GM19035 (cell line): Measurements from ENCODE around the gene HAUS5.

Experiments
- ATAC-seq: cut with Tn5 transposase; IDR thresholded peaks from one replicate; pipeline ENCODE4 v1.9.1; 2021; ENCODE audit not compliant: unreplicated experiment

Gene HAUS5

DNA sequence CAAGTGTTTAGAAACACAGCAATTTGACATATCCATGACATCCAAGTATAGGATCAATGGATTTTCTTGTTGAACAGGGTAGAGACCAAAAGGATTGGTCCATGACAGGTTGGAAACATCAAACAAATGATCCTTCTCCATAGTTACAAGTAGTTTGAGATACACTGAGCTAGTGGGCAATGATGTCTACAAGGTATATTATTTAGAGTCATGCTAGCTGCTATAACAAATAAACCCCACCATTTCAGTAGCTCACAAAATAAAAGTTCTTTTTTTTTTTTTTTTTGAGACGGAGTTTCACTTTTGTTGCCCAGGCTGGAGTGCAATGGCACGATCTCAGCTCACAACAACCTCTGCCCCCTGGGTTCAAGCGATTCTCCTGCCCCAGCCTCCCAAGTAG lies 4.9 kb upstream of the HAUS5 start:
- no peak for ATAC-seq

- ATAC-seq: no peak
Measured at GRCh38 chr19:35608251-35608650, 4.3 kb upstream of the HAUS5 start.

- no peak for ATAC-seq
Measured at GRCh38 chr19:35609851-35610353, 2.6 kb upstream of the HAUS5 start.

- ATAC-seq: no peak
Measured at GRCh38 chr19:35612224-35612558, 344 bp upstream of the HAUS5 start.

DNA sequence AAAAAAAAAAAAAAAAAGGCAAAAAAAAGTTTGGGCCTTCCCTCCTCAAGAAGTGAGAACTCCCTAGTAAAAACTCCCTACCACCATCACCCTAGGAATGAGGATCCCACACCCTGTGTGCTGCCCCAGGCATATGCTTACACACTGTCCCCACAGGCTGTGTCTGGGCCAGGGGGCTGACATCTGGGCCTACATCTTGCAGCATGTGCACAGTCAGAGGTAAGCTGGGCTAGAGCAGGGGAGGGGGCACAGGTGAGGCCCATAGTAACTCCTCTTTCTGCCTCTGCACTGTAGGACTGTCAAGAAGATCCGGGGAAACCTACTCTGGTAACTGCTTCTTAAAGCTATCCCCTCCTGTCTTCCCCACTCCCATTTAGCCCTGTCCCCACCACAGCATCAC lies 1.0 kb downstream of the HAUS5 start:
- no peak for ATAC-seq

DNA sequence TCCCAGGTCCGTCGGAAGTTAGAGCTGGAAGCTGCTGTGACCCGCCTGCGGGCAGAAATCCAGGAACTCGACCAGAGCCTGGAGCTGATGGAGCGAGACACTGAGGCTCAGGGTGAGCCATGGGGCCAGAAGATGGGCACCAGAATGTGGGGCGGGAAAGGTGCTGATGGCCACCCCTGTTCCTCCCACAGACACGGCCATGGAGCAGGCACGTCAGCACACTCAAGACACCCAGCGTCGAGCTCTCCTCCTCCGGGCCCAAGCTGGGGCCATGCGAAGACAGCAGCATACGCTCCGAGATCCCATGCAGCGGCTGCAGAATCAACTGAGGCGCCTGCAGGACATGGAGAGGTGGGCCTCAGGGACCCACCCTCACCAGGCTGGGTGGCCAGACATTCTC lies 2.5 kb downstream of the HAUS5 start:
- no peak for ATAC-seq

DNA sequence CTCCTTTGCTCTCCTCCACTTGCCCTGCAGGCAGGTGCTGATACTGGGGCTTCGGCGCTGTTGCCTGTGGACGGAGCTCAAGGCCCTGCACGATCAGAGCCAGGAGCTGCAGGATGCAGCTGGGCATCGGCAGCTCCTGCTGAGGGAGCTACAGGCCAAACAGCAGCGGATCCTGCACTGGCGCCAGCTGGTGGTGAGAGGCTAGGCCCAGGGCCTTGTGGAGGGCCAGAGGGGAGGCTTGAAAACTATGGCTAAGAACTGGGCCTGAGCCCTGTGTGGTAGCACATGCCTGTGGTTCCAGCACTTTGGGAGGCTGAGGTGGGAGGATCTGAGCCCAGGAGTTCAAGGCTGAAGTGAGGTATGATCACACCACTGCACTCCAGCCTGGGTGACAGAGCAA lies 6.3 kb downstream of the HAUS5 start:
- ATAC-seq: no peak

- no peak for ATAC-seq
Measured at GRCh38 chr19:35619290-35619923, 6.9 kb downstream of the HAUS5 start.

DNA sequence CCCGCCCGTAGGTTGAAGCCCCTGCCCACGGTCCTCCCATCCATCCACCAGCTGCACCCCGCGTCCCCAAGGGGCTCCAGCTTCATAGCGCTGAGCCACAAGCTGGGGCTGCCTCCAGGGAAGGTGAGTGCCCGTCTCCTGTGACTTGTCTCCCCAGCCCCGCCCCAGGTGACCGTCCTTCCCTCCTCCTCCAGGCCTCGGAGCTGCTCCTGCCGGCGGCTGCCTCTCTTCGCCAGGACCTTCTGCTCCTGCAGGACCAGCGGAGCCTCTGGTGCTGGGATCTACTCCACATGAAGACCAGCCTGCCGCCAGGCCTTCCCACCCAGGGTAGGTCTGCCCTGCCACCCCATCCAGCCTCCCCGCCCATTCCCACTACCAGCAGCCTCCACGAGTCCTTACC lies 7.5 kb downstream of the HAUS5 start:
- ATAC-seq: no peak

DNA sequence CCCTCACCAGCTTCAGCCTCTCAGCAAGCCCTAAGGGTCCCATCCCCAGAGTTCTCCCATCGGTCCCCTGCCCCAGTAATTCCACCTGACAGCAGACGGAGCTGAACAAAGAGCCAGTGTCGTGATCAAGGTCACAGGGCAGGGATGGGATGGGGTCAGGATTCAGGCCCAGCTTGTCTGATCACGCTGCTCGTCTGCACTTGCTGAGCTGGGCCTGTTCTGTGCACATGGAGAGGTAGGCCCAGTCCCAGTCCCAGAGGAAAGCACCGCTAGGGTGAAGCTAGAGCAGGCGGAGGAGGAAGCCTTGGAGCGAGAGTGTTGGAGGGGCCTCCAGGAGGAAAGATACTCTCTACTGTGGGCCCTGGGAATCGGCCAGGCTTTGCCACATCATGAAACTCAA lies 9.2 kb downstream of the HAUS5 start:
- no peak for ATAC-seq

DNA sequence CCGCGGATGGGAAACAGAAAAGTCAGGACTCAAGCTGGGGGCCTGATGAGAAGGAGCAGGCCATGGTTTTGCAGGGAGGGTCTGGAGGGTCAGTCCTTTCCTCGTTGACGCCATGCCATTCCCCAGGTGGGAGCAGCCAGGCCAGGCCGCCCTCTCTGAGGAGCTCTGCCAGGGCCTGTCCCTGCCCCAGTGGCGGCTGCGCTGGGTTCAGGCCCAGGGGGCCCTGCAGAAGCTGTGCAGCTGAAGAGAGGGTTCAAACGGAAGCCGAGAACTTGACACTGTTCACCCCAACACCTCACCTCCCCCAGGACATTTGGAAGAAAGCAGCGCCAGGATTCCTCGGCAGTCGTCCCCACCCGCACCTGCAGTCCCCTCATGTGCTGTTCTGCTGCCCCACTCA lies 10.2 kb downstream of the HAUS5 start:
- no peak for ATAC-seq

- ATAC-seq: no peak
Measured at GRCh38 chr19:35623327-35624010, 10.9 kb downstream of the HAUS5 start.

GRCh38 chr19:35628264-35628564 lies 15.7 kb downstream of the HAUS5 start:
- no peak for ATAC-seq

- ATAC-seq: peak; percentile 96
Measured at GRCh38 chr19:35628565-35629331, 16.2 kb downstream of the HAUS5 start, which contains the start of gene RBM42. Gene RBM42 (plus strand): TSS chr19:35629036. CDS start chr19:35629154, 118 bp downstream.

DNA sequence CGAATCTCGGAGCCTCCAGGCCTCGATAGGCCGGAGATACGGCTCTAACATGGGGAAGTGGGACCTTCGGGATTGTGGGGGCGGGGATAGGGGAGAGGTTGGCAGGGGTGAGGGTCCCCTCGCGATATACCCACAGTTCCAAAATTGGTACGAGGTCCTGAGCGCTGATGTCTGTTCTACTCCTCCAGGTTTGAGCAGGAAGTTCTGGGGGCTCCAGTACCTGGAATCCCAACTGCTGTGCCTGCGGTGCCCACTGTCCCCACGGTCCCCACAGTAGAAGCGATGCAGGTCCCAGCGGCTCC lies 16.7 kb downstream of the HAUS5 start:
- ATAC-seq: no peak

GRCh38 chr19:35633727-35634440 lies 21.3 kb downstream of the HAUS5 start:
- no peak for ATAC-seq

GRCh38 chr19:35636651-35637050 lies 24.1 kb downstream of the HAUS5 start:
- no peak for ATAC-seq

DNA sequence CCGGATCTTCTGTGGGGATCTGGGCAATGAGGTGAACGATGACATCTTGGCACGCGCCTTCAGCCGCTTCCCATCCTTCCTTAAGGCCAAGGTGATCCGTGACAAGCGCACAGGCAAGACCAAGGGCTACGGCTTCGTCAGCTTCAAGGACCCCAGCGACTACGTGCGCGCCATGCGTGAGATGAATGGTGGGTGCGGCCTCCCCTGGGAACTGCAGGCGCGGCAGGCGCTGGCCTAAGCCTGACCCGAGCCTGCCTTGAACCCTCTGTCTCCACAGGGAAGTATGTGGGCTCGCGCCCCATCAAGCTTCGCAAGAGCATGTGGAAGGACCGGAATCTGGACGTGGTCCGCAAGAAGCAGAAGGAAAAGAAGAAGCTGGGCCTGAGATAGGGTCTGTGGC lies 24.6 kb downstream of the HAUS5 start:
- ATAC-seq: no peak

GRCh38 chr19:35639321-35639639 lies 26.7 kb downstream of the HAUS5 start:
- no peak for ATAC-seq

GRCh38 chr19:35639863-35640262 lies 27.3 kb downstream of the HAUS5 start:
- ATAC-seq: no peak

DNA sequence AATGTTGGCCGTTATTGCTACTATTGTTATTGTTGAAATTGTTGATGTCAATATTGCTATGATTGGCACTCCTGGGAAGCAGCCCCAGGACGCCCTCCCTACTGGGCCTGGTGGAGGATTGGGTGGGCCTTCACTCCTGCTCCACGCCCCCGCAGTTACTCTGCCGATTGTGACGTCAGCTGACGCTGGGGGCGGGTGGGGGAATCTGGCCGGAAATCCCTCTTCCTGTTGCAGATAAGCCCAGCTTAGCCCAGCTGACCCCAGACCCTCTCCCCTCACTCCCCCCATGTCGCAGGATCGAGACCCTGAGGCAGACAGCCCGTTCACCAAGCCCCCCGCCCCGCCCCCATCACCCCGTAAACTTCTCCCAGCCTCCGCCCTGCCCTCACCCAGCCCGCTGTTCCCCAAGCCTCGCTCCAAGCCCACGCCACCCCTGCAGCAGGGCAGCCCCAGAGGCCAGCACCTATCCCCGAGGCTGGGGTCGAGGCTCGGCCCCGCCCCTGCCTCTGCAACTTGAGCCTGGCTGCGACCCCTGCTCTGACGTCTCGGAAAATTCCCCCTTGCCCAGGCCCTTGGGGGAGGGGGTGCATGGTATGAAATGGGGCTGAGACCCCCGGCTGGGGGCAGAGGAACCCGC lies 29.1 kb downstream of the HAUS5 start, which contains the start of gene ETV2:
ETV2 (plus strand) TSS at position 231 of the 637 bp plus-strand sequence. CDS start 716 bp downstream, outside the sequence.
- no peak for ATAC-seq
